SK-N-SH (cell line): ENCODE data around the gene HELQ. TPM values are rescaled to one million over a fixed set of nuclear protein-coding genes. Genes with fewer than 3 reads are reported as not detected.

ENCODE experiments used
- CTCF ChIA-PET: fragments of 300-600, 350-600 bp; formaldehyde crosslinking; extraction: SDS; loops from one replicate; lab custom pipeline; 2021; lab: Yijun Ruan, JAX
- POLR2A ChIA-PET: fragments of 350-600 bp; sonication (Branson Sonifier 250); formaldehyde crosslinking; extraction: SDS; loops from one replicate; lab custom pipeline; 2020; ENCODE audit warnings: antibody characterized with exemption, inconsistent platforms; lab: Yijun Ruan, JAX
- DNase-seq: peaks from one replicate; pipeline ENCODE4 v3.0.0; 2012
- H2AFZ ChIP-seq: fragments of 200-600 bp; sonication (generic); 2 replicates; pipeline ENCODE4 v1.8.1; 2016; ENCODE audit warnings: antibody characterized with exemption, mild to moderate bottlenecking, low read depth
- H3F3A ChIP-seq: fragments of 200-600 bp; sonication (generic); replicated peaks from 2 replicates; pipeline ENCODE3; 2016; ENCODE audit warnings: antibody characterized with exemption, mild to moderate bottlenecking; ENCODE audit not compliant: insufficient read depth
- H3K27ac ChIP-seq, 2 experiments: fragments of 200-500 bp in 1 of 2; fragments of 200-600 bp in 1 of 2; sonication (Bioruptor generic) in 1 of 2; sonication (generic), shearing (Covaris generic) in 1 of 2; 2 replicates each; pipeline versions ENCODE4 v1.5.1 to v1.6.1; 2014 to 2016; ENCODE audit warnings: low read depth in 2 of 2, inconsistent platforms in 1 of 2, low read length in 1 of 2, mild to moderate bottlenecking in 1 of 2, mixed read lengths in 1 of 2
- H3K27me3 ChIP-seq: fragments of 200-600 bp; sonication (generic), shearing (Covaris generic); 2 replicates; pipeline ENCODE4 v1.6.1; 2016; ENCODE audit warnings: mixed run types; ENCODE audit not compliant: insufficient read depth
- H3K36me3 ChIP-seq, 2 experiments: fragments of 200-500 bp in 1 of 2; fragments of 200-600 bp in 1 of 2; sonication (Bioruptor generic) in 1 of 2; sonication (generic) in 1 of 2; replicated peaks in 1 of 2; 2 replicates each; pipeline versions ENCODE3 to v1.5.1; 2014 to 2016; ENCODE audit warnings: low read length in 1 of 2, mild to moderate bottlenecking in 1 of 2; ENCODE audit not compliant: insufficient read depth in 2 of 2, control insufficient read depth in 1 of 2
- H3K4me1 ChIP-seq, 2 experiments: fragments of 200-500 bp in 1 of 2; fragments of 200-600 bp in 1 of 2; sonication (Bioruptor generic) in 1 of 2; sonication (generic), shearing (Covaris generic) in 1 of 2; 2 replicates each; pipeline versions ENCODE4 v1.5.1 to v1.6.1; 2014 to 2016; ENCODE audit warnings: low read depth in 1 of 2, low read length in 1 of 2, mixed run types in 1 of 2; ENCODE audit not compliant: insufficient read depth in 2 of 2, control insufficient read depth in 1 of 2
- H3K4me2 ChIP-seq: fragments of 200-600 bp; sonication (generic), shearing (Covaris generic); 2 replicates; pipeline ENCODE4 v1.6.1; 2017; ENCODE audit warnings: mixed run types
- H3K4me3 ChIP-seq, 2 experiments: fragments of 200-500 bp in 1 of 2; fragments of 200-600 bp in 1 of 2; sonication (Bioruptor generic) in 1 of 2; sonication (generic), shearing (Covaris generic) in 1 of 2; 2 replicates each; pipeline versions ENCODE4 v1.5.1 to v1.8.1; 2014 to 2016; ENCODE audit warnings: low read depth in 2 of 2, inconsistent platforms in 1 of 2, low read length in 1 of 2, mild to moderate bottlenecking in 1 of 2, mixed read lengths in 1 of 2, moderate library complexity in 1 of 2
- H3K79me2 ChIP-seq: fragments of 200-600 bp; sonication (generic); 2 replicates; pipeline ENCODE4 v1.8.1; 2017; ENCODE audit warnings: mild to moderate bottlenecking; ENCODE audit not compliant: insufficient read depth
- H3K9ac ChIP-seq: fragments of 200-600 bp; sonication (generic); 2 replicates; pipeline ENCODE4 v1.6.1; 2017; ENCODE audit warnings: mixed run types
- H3K9me2 ChIP-seq: fragments of 200-600 bp; sonication (generic); 2 replicates; pipeline ENCODE4 v1.6.1; 2017; ENCODE audit warnings: mixed run types
- H3K9me3 ChIP-seq: fragments of 200-600 bp; sonication (generic); 2 replicates; pipeline ENCODE4 v1.6.1; 2017; ENCODE audit warnings: mixed run types, mild to moderate bottlenecking, moderate library complexity
- H4K20me1 ChIP-seq: fragments of 200-600 bp; sonication (generic); 2 replicates; pipeline ENCODE4 v1.6.1; 2017; ENCODE audit warnings: mild to moderate bottlenecking, mixed run types; ENCODE audit not compliant: insufficient read depth
- EP300 ChIP-seq, 2 experiments: IDR thresholded peaks; 2 replicates each; pipeline versions ENCODE4 v1.4.0 to v1.6.1; 2012; ENCODE audit warnings: borderline replicate concordance in 1 of 2, low read depth in 1 of 2, low read length in 1 of 2
- FOSL2 ChIP-seq: IDR thresholded peaks from 2 replicates; pipeline ENCODE4 v1.4.0; 2012; ENCODE audit warnings: low read depth, mild to moderate bottlenecking, moderate library complexity, borderline replicate concordance
- IRF3 ChIP-seq: fragments of 150-350 bp; IDR thresholded peaks from 2 replicates; pipeline ENCODE4 v1.6.1; 2016; ENCODE audit warnings: mild to moderate bottlenecking, low read depth, low read length
- JUND ChIP-seq: IDR thresholded peaks from 2 replicates; pipeline ENCODE4 v1.4.0; 2012
- MAX ChIP-seq: IDR thresholded peaks from 2 replicates; pipeline ENCODE4 v1.4.0; 2012; ENCODE audit warnings: low read depth
- MEF2A ChIP-seq: IDR thresholded peaks from 2 replicates; pipeline ENCODE4 v1.4.0; 2012; ENCODE audit warnings: low read depth, borderline replicate concordance
- MXI1 ChIP-seq: IDR thresholded peaks from 2 replicates; pipeline ENCODE4 v1.6.1; 2012; ENCODE audit warnings: mild to moderate bottlenecking, low read depth, low read length, improper control_type of control experiment
- NFIC ChIP-seq: IDR thresholded peaks from 2 replicates; pipeline ENCODE4 v1.4.0; 2012; ENCODE audit warnings: borderline replicate concordance
- NRF1 ChIP-seq: IDR thresholded peaks from 2 replicates; pipeline ENCODE4 v1.6.1; 2012; ENCODE audit warnings: low read depth, mild to moderate bottlenecking, low read length
- RAD21 ChIP-seq: IDR thresholded peaks from 2 replicates; pipeline ENCODE4 v1.6.1; 2012; ENCODE audit warnings: mild to moderate bottlenecking, low read length
- RFX5 ChIP-seq: IDR thresholded peaks from 2 replicates; pipeline ENCODE4 v1.6.1; 2012; ENCODE audit warnings: mild to moderate bottlenecking, improper control_type of control experiment, low read length
- RXRA ChIP-seq: IDR thresholded peaks from 2 replicates; pipeline ENCODE4 v1.4.0; 2012; ENCODE audit warnings: low read depth, mild to moderate bottlenecking, borderline replicate concordance
- SIN3A ChIP-seq: IDR thresholded peaks from 2 replicates; pipeline ENCODE4 v1.6.1; 2012; ENCODE audit warnings: low read depth, mild to moderate bottlenecking, low read length, moderate library complexity, borderline replicate concordance
- TAF1 ChIP-seq: IDR thresholded peaks from 2 replicates; pipeline ENCODE4 v1.6.1; 2012; ENCODE audit warnings: low read depth, mild to moderate bottlenecking, low read length, moderate library complexity, borderline replicate concordance
- TEAD4 ChIP-seq: IDR thresholded peaks from 2 replicates; pipeline ENCODE4 v1.4.0; 2012; ENCODE audit warnings: mild to moderate bottlenecking, borderline replicate concordance; ENCODE audit not compliant: insufficient read depth
- USF1 ChIP-seq: IDR thresholded peaks from 2 replicates; pipeline ENCODE4 v1.4.0; 2012; ENCODE audit warnings: low read depth, borderline replicate concordance
- YY1 ChIP-seq: IDR thresholded peaks from 2 replicates; pipeline ENCODE4 v1.4.0; 2012; ENCODE audit warnings: low read depth, mild to moderate bottlenecking
- WGBS: methylation state at CpG from one replicate; pipeline ENCODE4 v1.1.6; 2017; ENCODE audit warnings: low lambda C conversion rate; 5-methylcytosine and 5-hydroxymethylcytosine counted together
- polyA plus RNA-seq, 3 experiments: library from polyadenylated mRNA; depleted of rRNA; stranded (reverse); fragments of >200 nt; gene quantifications; 2 replicates each; pipeline ENCODE4 v1.2.3, GENCODE V29; 2012
- TF ChIP-seq, protein P1 (sequence below): IDR thresholded peaks from 2 replicates; pipeline ENCODE4 v1.4.0; 2012; ENCODE audit warnings: low read depth, borderline replicate concordance
- TF ChIP-seq, protein P2 (sequence below): IDR thresholded peaks from 2 replicates; pipeline ENCODE4; 2012
- TF ChIP-seq, protein P3 (sequence below): IDR thresholded peaks from 2 replicates; pipeline ENCODE4 v1.6.1; 2012; ENCODE audit warnings: mild to moderate bottlenecking, low read depth, low read length, moderate library complexity

The HELQ gene
- polyA plus RNA-seq, 1 of the 3 experiments (the other 2 are of a cell fraction) = 7.2 TPM

GRCh38 chr4:83436680-83437079 is 18.9 kb downstream of the HELQ start:
- H3K9me2 ChIP-seq = no peaks in the 10 kb centered on the region
- no peaks in the 10 kb centered on the region for H4K20me1 ChIP-seq
- peaks cover 21 to 38% of the 10 kb centered on the region in 2 experiments for H3K36me3 ChIP-seq
- H3K4me1 ChIP-seq = no peaks in the 10 kb centered on the region
- H3F3A ChIP-seq = no peaks in the 10 kb centered on the region
- no peak overlapping the region for H3K4me3 ChIP-seq
- no peaks in the 10 kb centered on the region; the same call in 1 of the 2 replicates for H3K9me3 ChIP-seq
- ChIA-PET CTCF (no interaction called here), POLR2A (no interaction called here)
- no peaks in the 10 kb centered on the region for H3K27me3 ChIP-seq
- DNase-seq = no peak
- TF ChIP-seq TAF1 = no peak
- TF ChIP-seq, protein P1, sequence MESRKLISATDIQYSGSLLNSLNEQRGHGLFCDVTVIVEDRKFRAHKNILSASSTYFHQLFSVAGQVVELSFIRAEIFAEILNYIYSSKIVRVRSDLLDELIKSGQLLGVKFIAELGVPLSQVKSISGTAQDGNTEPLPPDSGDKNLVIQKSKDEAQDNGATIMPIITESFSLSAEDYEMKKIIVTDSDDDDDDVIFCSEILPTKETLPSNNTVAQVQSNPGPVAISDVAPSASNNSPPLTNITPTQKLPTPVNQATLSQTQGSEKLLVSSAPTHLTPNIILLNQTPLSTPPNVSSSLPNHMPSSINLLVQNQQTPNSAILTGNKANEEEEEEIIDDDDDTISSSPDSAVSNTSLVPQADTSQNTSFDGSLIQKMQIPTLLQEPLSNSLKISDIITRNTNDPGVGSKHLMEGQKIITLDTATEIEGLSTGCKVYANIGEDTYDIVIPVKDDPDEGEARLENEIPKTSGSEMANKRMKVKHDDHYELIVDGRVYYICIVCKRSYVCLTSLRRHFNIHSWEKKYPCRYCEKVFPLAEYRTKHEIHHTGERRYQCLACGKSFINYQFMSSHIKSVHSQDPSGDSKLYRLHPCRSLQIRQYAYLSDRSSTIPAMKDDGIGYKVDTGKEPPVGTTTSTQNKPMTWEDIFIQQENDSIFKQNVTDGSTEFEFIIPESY = no peak
- no peak for TF ChIP-seq FOSL2
- no peak for TF ChIP-seq IRF3
- TF ChIP-seq RAD21 = no peak
- no peak for TF ChIP-seq NRF1
- TF ChIP-seq, protein P2, sequence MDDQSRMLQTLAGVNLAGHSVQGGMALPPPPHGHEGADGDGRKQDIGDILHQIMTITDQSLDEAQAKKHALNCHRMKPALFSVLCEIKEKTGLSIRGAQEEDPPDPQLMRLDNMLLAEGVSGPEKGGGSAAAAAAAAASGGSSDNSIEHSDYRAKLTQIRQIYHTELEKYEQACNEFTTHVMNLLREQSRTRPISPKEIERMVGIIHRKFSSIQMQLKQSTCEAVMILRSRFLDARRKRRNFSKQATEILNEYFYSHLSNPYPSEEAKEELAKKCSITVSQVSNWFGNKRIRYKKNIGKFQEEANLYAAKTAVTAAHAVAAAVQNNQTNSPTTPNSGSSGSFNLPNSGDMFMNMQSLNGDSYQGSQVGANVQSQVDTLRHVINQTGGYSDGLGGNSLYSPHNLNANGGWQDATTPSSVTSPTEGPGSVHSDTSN = no peak
- no peak for TF ChIP-seq RFX5
- no peak for TF ChIP-seq EP300 (IDR thresholded peaks at IDR 0.05; ENCODE audit: borderline replicate concordance in 1 of 2, low read depth in 1 of 2, low read length in 1 of 2)
- no peak for TF ChIP-seq TEAD4
- TF ChIP-seq MXI1 = no peak
- TF ChIP-seq SIN3A = no peak
- 100% methylated on average over 4 of the region's 4 CpGs for WGBS
- no peak overlapping the region for H2AFZ ChIP-seq
- no peaks in the 10 kb centered on the region for H3K79me2 ChIP-seq
- no peak overlapping the region for H3K27ac ChIP-seq
- no peak overlapping the region for H3K4me2 ChIP-seq
- H3K9ac ChIP-seq = no peak overlapping the region

- Histone ChIP-seq H3K9me3 (no peaks in the 10 kb centered on the region; the same call in 1 of the 2 replicates), H3F3A (no peaks in the 10 kb centered on the region), H3K4me1 (no peaks in the 10 kb centered on the region), H3K9ac (no peak overlapping the region), H3K36me3 (peaks cover 7 to 27% of the 10 kb centered on the region in 2 experiments), H3K4me2 (no peak overlapping the region), H3K4me3 (no peak overlapping the region), H3K79me2 (no peaks in the 10 kb centered on the region), H4K20me1 (no peaks in the 10 kb centered on the region), H3K27me3 (no peaks in the 10 kb centered on the region), H3K27ac (no peak overlapping the region), H3K9me2 (no peaks in the 10 kb centered on the region), H2AFZ (no peak overlapping the region)
- no peak for DNase-seq
- POLR2A ChIA-PET = no interaction called here
- 91% methylated on average over 1 of the region's 1 CpG for WGBS
- CTCF ChIA-PET = no interaction called here
- TF ChIP-seq YY1 (no peak), RXRA (no peak), NRF1 (no peak), MAX (no peak), NFIC (no peak), USF1 (no peak), FOSL2 (no peak), JUND (no peak), MEF2A (no peak)
- TF ChIP-seq, protein P3, sequence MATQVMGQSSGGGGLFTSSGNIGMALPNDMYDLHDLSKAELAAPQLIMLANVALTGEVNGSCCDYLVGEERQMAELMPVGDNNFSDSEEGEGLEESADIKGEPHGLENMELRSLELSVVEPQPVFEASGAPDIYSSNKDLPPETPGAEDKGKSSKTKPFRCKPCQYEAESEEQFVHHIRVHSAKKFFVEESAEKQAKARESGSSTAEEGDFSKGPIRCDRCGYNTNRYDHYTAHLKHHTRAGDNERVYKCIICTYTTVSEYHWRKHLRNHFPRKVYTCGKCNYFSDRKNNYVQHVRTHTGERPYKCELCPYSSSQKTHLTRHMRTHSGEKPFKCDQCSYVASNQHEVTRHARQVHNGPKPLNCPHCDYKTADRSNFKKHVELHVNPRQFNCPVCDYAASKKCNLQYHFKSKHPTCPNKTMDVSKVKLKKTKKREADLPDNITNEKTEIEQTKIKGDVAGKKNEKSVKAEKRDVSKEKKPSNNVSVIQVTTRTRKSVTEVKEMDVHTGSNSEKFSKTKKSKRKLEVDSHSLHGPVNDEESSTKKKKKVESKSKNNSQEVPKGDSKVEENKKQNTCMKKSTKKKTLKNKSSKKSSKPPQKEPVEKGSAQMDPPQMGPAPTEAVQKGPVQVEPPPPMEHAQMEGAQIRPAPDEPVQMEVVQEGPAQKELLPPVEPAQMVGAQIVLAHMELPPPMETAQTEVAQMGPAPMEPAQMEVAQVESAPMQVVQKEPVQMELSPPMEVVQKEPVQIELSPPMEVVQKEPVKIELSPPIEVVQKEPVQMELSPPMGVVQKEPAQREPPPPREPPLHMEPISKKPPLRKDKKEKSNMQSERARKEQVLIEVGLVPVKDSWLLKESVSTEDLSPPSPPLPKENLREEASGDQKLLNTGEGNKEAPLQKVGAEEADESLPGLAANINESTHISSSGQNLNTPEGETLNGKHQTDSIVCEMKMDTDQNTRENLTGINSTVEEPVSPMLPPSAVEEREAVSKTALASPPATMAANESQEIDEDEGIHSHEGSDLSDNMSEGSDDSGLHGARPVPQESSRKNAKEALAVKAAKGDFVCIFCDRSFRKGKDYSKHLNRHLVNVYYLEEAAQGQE = no peak
Measured at GRCh38 chr4:83431200-83431599, 24.4 kb downstream of the HELQ start.
